IMR-90 (cell line): ENCODE results near the gene TAGLN2. TPM values are rescaled to one million over a fixed set of nuclear protein-coding genes. Genes with fewer than 3 reads are reported as not detected.

Source experiments
- ATAC-seq: fragments of 200-7000 bp; cut with Tn5 transposase; 2 replicates; pipeline ENCODE4 v1.9.1; 2020; ENCODE audit warnings: low read depth, mild to moderate bottlenecking, moderate library complexity
- BruUV-seq: library from RNA; stranded (reverse); fragments of 400-500 nt; replicated peaks from 2 replicates; lab custom pipeline; 2021; lab: Mats Ljungman, UMichigan
- CTCF ChIA-PET: fragments of 300-600 bp; formaldehyde crosslinking; extraction: SDS; loops from one replicate; lab custom pipeline; 2021; ENCODE audit warnings: antibody characterized with exemption; lab: Yijun Ruan, JAX
- POLR2A ChIA-PET: fragments of 300-600 bp; sonication (Branson Sonifier 250); formaldehyde crosslinking; loops from one replicate; lab custom pipeline; 2022; ENCODE audit warnings: antibody characterized with exemption; ENCODE audit not compliant: unreplicated experiment; lab: Charles Lee
- DNase-seq: peaks from one replicate; pipeline ENCODE4 v3.0.0; 2013
- H2AFZ ChIP-seq: replicated peaks from 2 replicates; pipeline ENCODE3; 2013; ENCODE audit warnings: low read length, mild to moderate bottlenecking; ENCODE audit not compliant: poor library complexity
- H2AK5ac ChIP-seq: 2 replicates; pipeline ENCODE4 v1.6.1; 2013; ENCODE audit warnings: low read depth, low read length, inconsistent platforms
- H2AK9ac ChIP-seq: replicated peaks from 2 replicates; pipeline ENCODE3; 2013; ENCODE audit warnings: mild to moderate bottlenecking, low read depth, low read length, moderate library complexity; ENCODE audit not compliant: poor library complexity
- H2BK120ac ChIP-seq: 2 replicates; pipeline ENCODE4 v1.6.1; 2013; ENCODE audit warnings: low read depth, low read length, inconsistent platforms
- H2BK15ac ChIP-seq: 3 replicates; pipeline ENCODE4 v1.6.1; 2013; ENCODE audit warnings: low read depth, low read length, inconsistent platforms
- H2BK20ac ChIP-seq: 2 replicates; pipeline ENCODE4 v1.6.1; 2013; ENCODE audit warnings: low read depth, mild to moderate bottlenecking, inconsistent platforms, low read length, moderate library complexity
- H2BK5ac ChIP-seq: 2 replicates; pipeline ENCODE4 v1.6.1; 2013; ENCODE audit warnings: mild to moderate bottlenecking, low read depth, low read length, inconsistent platforms; ENCODE audit not compliant: poor library complexity, severe bottlenecking
- H3K14ac ChIP-seq: replicated peaks from 2 replicates; pipeline ENCODE4 v1.6.1; 2013; ENCODE audit warnings: low read depth, low read length, inconsistent platforms
- H3K18ac ChIP-seq: 2 replicates; pipeline ENCODE4 v1.6.1; 2013; ENCODE audit warnings: low read depth, low read length, control low read depth
- H3K23ac ChIP-seq: 2 replicates; pipeline ENCODE4 v1.6.1; 2013; ENCODE audit warnings: low read depth, low read length, inconsistent platforms
- H3K27ac ChIP-seq: 2 replicates; pipeline ENCODE4 v1.5.1; 2013; ENCODE audit warnings: mild to moderate bottlenecking, control low read depth, low read length; ENCODE audit not compliant: insufficient read depth
- H3K27me3 ChIP-seq: 2 replicates; pipeline ENCODE4 v1.6.1; 2013; ENCODE audit warnings: low read length; ENCODE audit not compliant: control insufficient read depth, insufficient read depth
- H3K36me3 ChIP-seq: 2 replicates; pipeline ENCODE4 v1.6.1; 2013; ENCODE audit warnings: low read length, mixed read lengths; ENCODE audit not compliant: control insufficient read depth, insufficient read depth
- H3K4ac ChIP-seq: 2 replicates; pipeline ENCODE4 v1.6.1; 2013; ENCODE audit warnings: low read depth, low read length, inconsistent platforms
- H3K4me1 ChIP-seq: 2 replicates; pipeline ENCODE4 v1.6.1; 2013; ENCODE audit warnings: low read length, mixed read lengths; ENCODE audit not compliant: control insufficient read depth, insufficient read depth
- H3K4me2 ChIP-seq: 2 replicates; pipeline ENCODE4 v1.6.1; 2013; ENCODE audit warnings: low read depth, mild to moderate bottlenecking, control low read depth, low read length, moderate library complexity
- H3K4me3 ChIP-seq: 2 replicates; pipeline ENCODE4 v1.5.1; 2013; ENCODE audit warnings: low read depth, mild to moderate bottlenecking, control low read depth, low read length, moderate library complexity; ENCODE audit not compliant: insufficient read depth
- H3K56ac ChIP-seq: 2 replicates; pipeline ENCODE4 v1.6.1; 2013; ENCODE audit warnings: low read length, inconsistent platforms; ENCODE audit not compliant: insufficient read depth; ENCODE audit errors: extremely low read depth
- H3K79me1 ChIP-seq, 2 experiments: 2 replicates each; pipeline ENCODE4 v1.6.1; 2013; ENCODE audit warnings: low read length in 2 of 2, inconsistent platforms in 1 of 2, low read depth in 1 of 2
- H3K9ac ChIP-seq: 2 replicates; pipeline ENCODE4 v1.6.1; 2013; ENCODE audit warnings: low read depth, low read length, control low read depth
- H3K9me1 ChIP-seq: 2 replicates; pipeline ENCODE4 v1.6.1; 2013; ENCODE audit warnings: low read length, inconsistent platforms; ENCODE audit not compliant: insufficient read depth
- H3K9me3 ChIP-seq: 2 replicates; pipeline ENCODE4 v1.6.1; 2013; ENCODE audit warnings: low read length; ENCODE audit not compliant: control insufficient read depth, insufficient read depth
- H4K20me1 ChIP-seq: 2 replicates; pipeline ENCODE4 v1.6.1; 2013; ENCODE audit warnings: low read length, inconsistent platforms; ENCODE audit not compliant: insufficient read depth
- H4K5ac ChIP-seq: 2 replicates; pipeline ENCODE4 v1.6.1; 2013; ENCODE audit warnings: mild to moderate bottlenecking, low read depth, low read length, control low read depth
- H4K8ac ChIP-seq, 2 experiments: 2 replicates each; pipeline ENCODE4 v1.6.1; 2013; ENCODE audit warnings: low read depth in 2 of 2, low read length in 2 of 2, control low read depth in 1 of 2, inconsistent platforms in 1 of 2
- H4K91ac ChIP-seq: 2 replicates; pipeline ENCODE4 v1.6.1; 2013; ENCODE audit warnings: low read depth, low read length, inconsistent platforms; ENCODE audit not compliant: insufficient read depth
- CHD1 ChIP-seq: IDR thresholded peaks from 2 replicates; pipeline ENCODE4 v1.6.1; 2012; ENCODE audit warnings: low read depth, low read length, improper control_type of control experiment
- MAFK ChIP-seq: IDR thresholded peaks from 2 replicates; pipeline ENCODE4 v1.6.1; 2012; ENCODE audit warnings: low read depth, low read length, improper control_type of control experiment
- POLR2A ChIP-seq: IDR thresholded peaks from 2 replicates; pipeline ENCODE4 v1.6.1; 2012; ENCODE audit warnings: mild to moderate bottlenecking, low read depth, low read length
- RCOR1 ChIP-seq: IDR thresholded peaks from 2 replicates; pipeline ENCODE4 v1.6.1; 2012; ENCODE audit warnings: mild to moderate bottlenecking, low read length, improper control_type of control experiment; ENCODE audit not compliant: insufficient replicate concordance
- RFX5 ChIP-seq: IDR thresholded peaks from 2 replicates; pipeline ENCODE4 v1.8.0; 2012; ENCODE audit warnings: low read depth, mild to moderate bottlenecking, low read length, moderate library complexity
- WGBS, 2 experiments: methylation state at CpG; one replicate each; pipeline versions ENCODE4 v1.1.5 to v1.1.7; 2013; ENCODE audit warnings: missing lambda C conversion rate in 2 of 2; ENCODE audit not compliant: insufficient read length in 1 of 2; ENCODE audit errors: extremely low coverage in 2 of 2; 5-methylcytosine and 5-hydroxymethylcytosine counted together
- dilution Hi-C: fragments of 300-500 bp; cut with HindIII; formaldehyde crosslinking; loops from one replicate; pipeline ENCODE4 v1.14.3; 2018; ENCODE audit warnings: low sequenced_read_pairs; ENCODE audit not compliant: unreplicated experiment
- in situ Hi-C: fragments of 300-500 bp; cut with MboI; formaldehyde crosslinking; loops from 3 replicates; pipeline ENCODE4 v1.14.3; 2019; ENCODE audit warnings: low sequenced_read_pairs, inconsistent platforms, mixed read lengths
- intact Hi-C: fragments of 100-400 bp; cut with micrococcal nuclease; formaldehyde crosslinking; loops from 2 replicates; pipeline ENCODE4 v1.10.0; 2022
- polyA plus RNA-seq, 3 experiments: library from polyadenylated mRNA; depleted of rRNA; stranded (reverse); fragments of >200 nt; gene quantifications; 2 replicates each; pipeline ENCODE4 v1.2.3, GENCODE V29; 2012; ENCODE audit warnings: low replicate concordance in 1 of 3
- total RNA-seq: library from RNA; depleted of rRNA; stranded (reverse); fragments of >200 nt; gene quantifications from 2 replicates; pipeline ENCODE4 v1.2.3, GENCODE V29; 2012
- TF ChIP-seq, protein P1 (sequence below): conservative IDR thresholded peaks from 2 replicates; pipeline ENCODE4 v1.5.1; 2012; ENCODE audit warnings: mild to moderate bottlenecking, low read depth, low read length, improper control_type of control experiment
- TF ChIP-seq, protein P2 (sequence below): fragments of 150-350 bp; IDR thresholded peaks from 2 replicates; pipeline ENCODE4 v1.6.1; 2016; ENCODE audit warnings: low read depth, mild to moderate bottlenecking, low read length, moderate library complexity, borderline replicate concordance

Gene TAGLN2
- total and polyA plus RNA-seq, 2 of the 4 experiments (the other 2 are of a cell fraction), result 440 to 634 TPM

DNA sequence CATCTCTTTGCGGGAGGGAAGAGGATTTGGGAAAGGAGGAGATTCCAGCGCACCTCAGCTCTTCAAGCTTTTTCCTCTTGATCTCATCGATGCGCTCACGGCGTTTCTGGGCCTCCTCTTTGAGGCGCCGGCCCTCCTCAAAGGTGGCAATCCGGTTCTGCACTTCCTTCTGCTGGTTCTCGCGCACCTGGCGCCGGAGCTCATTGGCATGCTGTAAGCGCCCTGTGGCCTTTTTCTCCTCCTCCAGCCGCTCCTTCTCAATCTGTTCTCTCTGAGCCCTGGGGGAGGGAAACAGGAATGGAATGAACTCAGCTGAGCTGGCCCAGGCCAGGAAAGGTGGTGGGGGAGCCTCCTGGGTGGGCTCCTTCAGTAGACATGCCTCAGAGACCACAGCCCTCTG is 52.4 kb downstream of the TAGLN2 start:
- DNase-seq (no peak), ATAC-seq (no peak)
- H2AFZ ChIP-seq, result no peak overlapping the region
- H4K8ac ChIP-seq, result no peak overlapping the region
- CTCF ChIA-PET, result interaction anchor here (0.8 to 1.0 kb wide), 2 partner anchors 29 to 74 kb away, joined by 3 read pairs; no protein-coding TSS in a partner anchor
- H2AK9ac ChIP-seq, result no peak overlapping the region
- H4K20me1 ChIP-seq, result no peaks in the 10 kb centered on the region
- no peak overlapping the region for H2BK15ac ChIP-seq
- no peak overlapping the region for H3K4me3 ChIP-seq
- H3K56ac ChIP-seq, result no peak overlapping the region
- H3K4me2 ChIP-seq, result no peak overlapping the region
- 91% methylated on average over 8 of the region's 15 CpGs; no CpG with 5 or more reads in 1 of the 2 experiments for WGBS, 2 experiments
- no peaks in the 10 kb centered on the region for H3K79me1 ChIP-seq
- dilution Hi-C loops, result no loop called here
- POLR2A ChIA-PET, result no interaction called here
- H3K14ac ChIP-seq, result no peak overlapping the region
- no peaks in the 10 kb centered on the region for H3K9me3 ChIP-seq
- BruUV-seq, result no TSS peak
- in situ Hi-C loops, result no loop called here
- H3K9ac ChIP-seq, result no peak overlapping the region
- H3K27ac ChIP-seq, result no peak overlapping the region
- H3K9me1 ChIP-seq, result no peaks in the 10 kb centered on the region
- H2BK120ac ChIP-seq, result no peak overlapping the region
- no peak overlapping the region for H3K4ac ChIP-seq
- no peaks in the 10 kb centered on the region for H3K36me3 ChIP-seq
- no peak overlapping the region for H2BK20ac ChIP-seq
- H2BK5ac ChIP-seq, result no peak overlapping the region
- no peak overlapping the region for H3K18ac ChIP-seq
- H3K27me3 ChIP-seq, result no peaks in the 10 kb centered on the region
- no peak overlapping the region for H3K23ac ChIP-seq
- no peak overlapping the region for H4K91ac ChIP-seq
- TF ChIP-seq RCOR1 (no peak), POLR2A (no peak), MAFK (no peak), CHD1 (no peak), RFX5 (no peak)
- TF ChIP-seq, protein P1, sequence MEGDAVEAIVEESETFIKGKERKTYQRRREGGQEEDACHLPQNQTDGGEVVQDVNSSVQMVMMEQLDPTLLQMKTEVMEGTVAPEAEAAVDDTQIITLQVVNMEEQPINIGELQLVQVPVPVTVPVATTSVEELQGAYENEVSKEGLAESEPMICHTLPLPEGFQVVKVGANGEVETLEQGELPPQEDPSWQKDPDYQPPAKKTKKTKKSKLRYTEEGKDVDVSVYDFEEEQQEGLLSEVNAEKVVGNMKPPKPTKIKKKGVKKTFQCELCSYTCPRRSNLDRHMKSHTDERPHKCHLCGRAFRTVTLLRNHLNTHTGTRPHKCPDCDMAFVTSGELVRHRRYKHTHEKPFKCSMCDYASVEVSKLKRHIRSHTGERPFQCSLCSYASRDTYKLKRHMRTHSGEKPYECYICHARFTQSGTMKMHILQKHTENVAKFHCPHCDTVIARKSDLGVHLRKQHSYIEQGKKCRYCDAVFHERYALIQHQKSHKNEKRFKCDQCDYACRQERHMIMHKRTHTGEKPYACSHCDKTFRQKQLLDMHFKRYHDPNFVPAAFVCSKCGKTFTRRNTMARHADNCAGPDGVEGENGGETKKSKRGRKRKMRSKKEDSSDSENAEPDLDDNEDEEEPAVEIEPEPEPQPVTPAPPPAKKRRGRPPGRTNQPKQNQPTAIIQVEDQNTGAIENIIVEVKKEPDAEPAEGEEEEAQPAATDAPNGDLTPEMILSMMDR, result no peak
- TF ChIP-seq, protein P2, sequence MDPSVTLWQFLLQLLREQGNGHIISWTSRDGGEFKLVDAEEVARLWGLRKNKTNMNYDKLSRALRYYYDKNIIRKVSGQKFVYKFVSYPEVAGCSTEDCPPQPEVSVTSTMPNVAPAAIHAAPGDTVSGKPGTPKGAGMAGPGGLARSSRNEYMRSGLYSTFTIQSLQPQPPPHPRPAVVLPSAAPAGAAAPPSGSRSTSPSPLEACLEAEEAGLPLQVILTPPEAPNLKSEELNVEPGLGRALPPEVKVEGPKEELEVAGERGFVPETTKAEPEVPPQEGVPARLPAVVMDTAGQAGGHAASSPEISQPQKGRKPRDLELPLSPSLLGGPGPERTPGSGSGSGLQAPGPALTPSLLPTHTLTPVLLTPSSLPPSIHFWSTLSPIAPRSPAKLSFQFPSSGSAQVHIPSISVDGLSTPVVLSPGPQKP, result no peak
- H3K4me1 ChIP-seq, result peaks cover 8% of the 10 kb centered on the region
- no peak overlapping the region for H2AK5ac ChIP-seq
- intact Hi-C loops, result no loop called here
- no peak overlapping the region for H4K5ac ChIP-seq
